HUES64 (cell line): ENCODE results near the gene COLEC12.

ENCODE experiments used
- H3K27ac ChIP-seq: 2 replicates; pipeline ENCODE4 v1.7.0; 2013; ENCODE audit warnings: low read depth, low read length, inconsistent platforms
- H3K27me3 ChIP-seq: 2 replicates; pipeline ENCODE4 v1.6.1; 2013; ENCODE audit warnings: mild to moderate bottlenecking, low read length; ENCODE audit not compliant: insufficient read depth
- H3K36me3 ChIP-seq: 2 replicates; pipeline ENCODE4 v1.6.1; 2013; ENCODE audit warnings: mild to moderate bottlenecking, low read length; ENCODE audit not compliant: insufficient read depth
- H3K4me1 ChIP-seq: 2 replicates; pipeline ENCODE4 v1.6.1; 2013; ENCODE audit warnings: mild to moderate bottlenecking, low read length, moderate library complexity; ENCODE audit not compliant: insufficient read depth
- H3K4me3 ChIP-seq: 2 replicates; pipeline ENCODE4 v1.5.1; 2013; ENCODE audit warnings: mild to moderate bottlenecking, low read length, moderate library complexity
- H3K9ac ChIP-seq: 2 replicates; pipeline ENCODE4 v1.6.1; 2013; ENCODE audit warnings: mild to moderate bottlenecking, low read depth, low read length
- H3K9me3 ChIP-seq: 2 replicates; pipeline ENCODE4 v1.6.1; 2013; ENCODE audit warnings: low read depth, low read length; ENCODE audit not compliant: insufficient read depth
- WGBS: fragments of 150-250, 120-280 bp; methylation state at CpG from one replicate; pipeline ENCODE4 v1.1.7; 2013; ENCODE audit warnings: missing lambda C conversion rate; 5-methylcytosine and 5-hydroxymethylcytosine counted together

COLEC12 gene

DNA sequence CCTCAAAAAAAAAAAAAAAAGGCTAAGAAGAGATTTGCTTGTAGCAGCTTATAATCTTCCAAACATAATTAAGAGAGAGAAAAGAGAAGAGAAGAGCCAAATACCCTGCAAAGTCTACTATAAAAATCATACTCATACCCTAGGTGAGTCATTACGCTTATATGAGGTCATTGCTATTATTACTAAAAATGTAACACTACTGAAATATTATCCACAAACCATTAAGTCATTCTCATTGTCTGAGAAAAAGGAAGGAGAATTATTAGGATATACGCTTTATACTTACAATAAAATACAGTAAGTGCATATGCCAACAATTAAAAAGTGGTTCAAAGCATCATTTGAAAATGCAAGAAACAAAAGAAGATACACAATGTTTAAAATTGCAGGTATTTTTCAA is 66.5 kb downstream of the COLEC12 start:
- no CpG with 5 or more reads among the region's 2 CpGs for WGBS
- H3K36me3 ChIP-seq: no peaks in the 10 kb centered on the region

DNA sequence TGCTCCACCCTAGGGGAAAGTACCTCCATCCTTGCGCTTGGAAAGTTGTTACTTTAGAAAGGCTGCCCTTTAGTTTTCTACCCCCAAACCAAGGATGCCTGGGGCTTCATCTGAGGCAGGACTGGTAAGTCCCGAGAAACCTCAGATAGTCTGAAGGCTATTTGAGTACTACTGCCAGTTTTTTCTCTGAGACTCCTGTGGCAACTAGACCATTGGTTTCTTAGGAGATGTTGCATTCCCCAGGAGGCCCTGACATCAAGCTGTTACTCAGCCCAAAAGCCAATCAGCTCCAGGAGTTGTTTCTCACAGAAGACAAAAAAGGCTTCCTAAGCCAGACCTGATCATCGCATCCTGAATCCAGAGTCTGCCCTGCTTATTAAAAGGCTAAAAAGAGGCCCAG is 67.2 kb downstream of the COLEC12 start:
- Histone ChIP-seq H3K27me3 (no peaks in the 10 kb centered on the region), H3K4me3 (no peak overlapping the region), H3K27ac (no peak overlapping the region), H3K9ac (no peak overlapping the region), H3K4me1 (no peaks in the 10 kb centered on the region), H3K36me3 (no peaks in the 10 kb centered on the region), H3K9me3 (no peaks in the 10 kb centered on the region)
- 58% methylated on average over 3 of the region's 3 CpGs for WGBS

More for the DNA sequence above, 66.5 kb downstream of the COLEC12 start:
- H3K27ac ChIP-seq: no peak overlapping the region
- H3K4me1 ChIP-seq: no peaks in the 10 kb centered on the region
- H3K4me3 ChIP-seq: no peak overlapping the region
- H3K9ac ChIP-seq: no peak overlapping the region
- H3K27me3 ChIP-seq: no peaks in the 10 kb centered on the region
- H3K9me3 ChIP-seq: no peaks in the 10 kb centered on the region

DNA sequence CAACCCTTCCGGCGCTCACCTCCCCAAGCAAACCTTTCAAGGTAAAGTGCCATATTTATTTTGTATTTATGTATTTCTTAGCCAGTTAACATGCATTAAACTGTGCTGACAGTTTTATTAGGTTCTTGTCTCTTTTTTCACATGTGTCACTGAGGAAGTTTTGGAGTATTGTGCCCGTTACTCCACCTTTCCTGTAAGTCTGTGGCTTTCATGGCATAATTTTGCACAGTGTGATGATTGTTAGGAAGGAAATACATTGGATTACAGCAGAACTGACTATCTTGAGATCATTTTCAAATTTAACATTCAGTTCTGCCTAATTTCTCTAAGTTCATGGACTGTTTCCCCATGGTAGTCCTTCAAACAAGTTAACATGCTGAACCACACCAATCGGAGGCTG is 67.7 kb downstream of the COLEC12 start:
- H3K4me1 ChIP-seq: no peaks in the 10 kb centered on the region
- H3K4me3 ChIP-seq: no peak overlapping the region
- no peaks in the 10 kb centered on the region for H3K9me3 ChIP-seq
- no peaks in the 10 kb centered on the region for H3K36me3 ChIP-seq
- WGBS: 93% methylated on average over 2 of the region's 4 CpGs
- no peak overlapping the region for H3K9ac ChIP-seq
- no peak overlapping the region for H3K27ac ChIP-seq
- H3K27me3 ChIP-seq: no peaks in the 10 kb centered on the region

DNA sequence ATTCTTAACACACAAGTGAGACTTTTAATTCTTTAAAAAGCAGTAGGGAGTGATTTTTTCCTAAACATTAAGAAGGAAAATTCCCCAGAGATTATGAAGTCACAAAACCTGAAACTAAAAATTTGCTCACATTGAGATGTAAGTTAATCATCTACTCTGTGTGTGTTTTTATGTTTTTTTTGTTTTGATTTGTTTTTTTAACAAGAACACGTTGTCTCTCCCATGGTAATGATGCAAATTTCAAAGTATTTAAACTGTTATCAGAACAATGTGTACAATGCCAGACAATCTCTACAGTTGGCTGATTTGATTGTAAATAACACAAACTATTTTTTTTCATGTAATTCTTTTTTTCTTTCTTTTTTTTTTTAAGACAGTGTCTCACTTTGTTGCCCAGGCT is 71.5 kb downstream of the COLEC12 start:
- Histone ChIP-seq H3K27me3 (no peaks in the 10 kb centered on the region), H3K9ac (no peak overlapping the region)

DNA sequence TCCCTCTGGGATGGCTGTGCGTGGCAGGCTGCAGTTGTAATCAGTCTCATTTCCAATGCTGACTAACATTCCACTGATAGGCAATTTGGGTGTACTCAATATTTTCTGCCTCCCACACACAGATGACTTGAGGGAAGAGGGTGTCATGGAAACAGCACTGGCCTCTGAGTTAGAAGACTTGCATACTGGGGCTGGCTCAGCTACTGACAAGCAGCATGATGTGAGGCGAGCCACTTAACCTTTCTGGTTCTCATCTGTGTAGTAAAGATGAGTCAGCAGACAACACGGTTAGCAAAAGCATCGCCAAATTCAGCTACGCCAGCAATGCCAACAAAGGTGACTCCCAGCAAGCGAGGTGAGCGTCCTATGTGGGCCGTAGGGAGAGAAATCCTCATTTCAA is 73.5 kb downstream of the COLEC12 start:
- no peaks in the 10 kb centered on the region for H3K9me3 ChIP-seq
- no peak overlapping the region for H3K27ac ChIP-seq
- H3K4me3 ChIP-seq: no peak overlapping the region
- no peaks in the 10 kb centered on the region for H3K27me3 ChIP-seq
- no peaks in the 10 kb centered on the region for H3K4me1 ChIP-seq
- no peak overlapping the region for H3K9ac ChIP-seq
- H3K36me3 ChIP-seq: no peaks in the 10 kb centered on the region
- 95% methylated on average over 8 of the region's 8 CpGs for WGBS

More for the DNA sequence above, 71.5 kb downstream of the COLEC12 start:
- H3K27ac ChIP-seq: no peak overlapping the region
- no peaks in the 10 kb centered on the region for H3K4me1 ChIP-seq
- 80% methylated on average over 1 of the region's 1 CpG for WGBS
- H3K9me3 ChIP-seq: no peaks in the 10 kb centered on the region
- no peaks in the 10 kb centered on the region for H3K36me3 ChIP-seq
- no peak overlapping the region for H3K4me3 ChIP-seq

DNA sequence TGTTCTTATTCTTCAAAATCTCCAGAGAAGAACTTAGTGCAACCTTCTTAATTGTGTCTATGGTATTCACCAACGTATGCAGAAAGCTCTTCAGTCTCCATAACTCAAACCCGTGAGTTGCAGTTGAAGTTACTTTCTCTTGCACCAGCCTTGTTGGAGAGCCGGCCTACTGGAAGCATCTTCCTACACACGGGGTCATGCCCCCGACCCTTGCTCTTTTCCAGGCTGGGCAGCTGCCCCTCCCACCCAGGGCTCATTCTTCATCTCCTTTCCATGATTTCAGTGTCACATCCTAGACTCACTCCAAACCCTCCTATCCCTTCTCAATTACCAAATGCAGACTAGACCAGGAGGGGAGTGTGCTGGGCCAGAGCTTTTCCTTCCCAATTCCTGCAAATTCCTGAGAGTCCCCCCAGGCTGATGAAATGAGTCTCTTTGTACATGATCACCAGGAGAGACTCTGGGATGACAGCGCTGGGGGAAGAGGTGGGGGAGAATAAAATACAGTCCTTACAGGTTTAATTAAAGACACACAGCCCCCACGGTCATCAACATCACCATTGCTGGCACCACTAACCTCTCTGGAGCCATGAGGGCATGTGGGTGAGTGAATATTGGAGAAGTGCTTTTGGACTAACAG is 75.3 kb downstream of the COLEC12 start:
- Histone ChIP-seq H3K4me3 (no peak overlapping the region), H3K9me3 (no peaks in the 10 kb centered on the region), H3K27me3 (no peaks in the 10 kb centered on the region), H3K27ac (no peak overlapping the region), H3K36me3 (no peaks in the 10 kb centered on the region), H3K9ac (no peak overlapping the region), H3K4me1 (peaks cover 14% of the 10 kb centered on the region; the same call in 1 of the 2 replicates)
- WGBS: 94% methylated on average over 6 of the region's 7 CpGs

DNA sequence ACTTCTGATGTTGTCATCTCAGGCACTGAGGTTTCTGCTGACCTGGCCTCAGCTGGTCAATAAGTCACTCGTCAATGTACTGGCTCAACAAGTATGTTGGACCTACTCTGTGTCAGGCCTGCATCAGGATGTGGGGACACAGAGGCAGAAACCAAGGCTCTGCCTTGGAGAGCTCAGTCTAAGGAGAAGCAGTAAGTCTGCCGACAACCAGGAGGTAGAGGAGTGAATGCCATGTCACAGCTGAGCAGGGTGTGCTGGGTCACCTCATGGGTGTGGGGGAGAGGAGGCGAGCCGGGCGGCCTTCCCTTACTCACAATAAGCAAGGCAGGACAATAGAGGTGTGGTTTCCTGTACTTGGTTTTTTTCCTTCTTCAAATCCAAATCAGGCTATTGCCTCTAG is 75.8 kb downstream of the COLEC12 start:
- H3K27ac ChIP-seq: no peak overlapping the region
- no peak overlapping the region for H3K9ac ChIP-seq
- H3K9me3 ChIP-seq: no peaks in the 10 kb centered on the region
- peaks cover 16% of the 10 kb centered on the region; the same call in 1 of the 2 replicates for H3K4me1 ChIP-seq
- no peak overlapping the region for H3K4me3 ChIP-seq
- WGBS: 87% methylated on average over 4 of the region's 5 CpGs
- H3K27me3 ChIP-seq: no peaks in the 10 kb centered on the region
- H3K36me3 ChIP-seq: no peaks in the 10 kb centered on the region

DNA sequence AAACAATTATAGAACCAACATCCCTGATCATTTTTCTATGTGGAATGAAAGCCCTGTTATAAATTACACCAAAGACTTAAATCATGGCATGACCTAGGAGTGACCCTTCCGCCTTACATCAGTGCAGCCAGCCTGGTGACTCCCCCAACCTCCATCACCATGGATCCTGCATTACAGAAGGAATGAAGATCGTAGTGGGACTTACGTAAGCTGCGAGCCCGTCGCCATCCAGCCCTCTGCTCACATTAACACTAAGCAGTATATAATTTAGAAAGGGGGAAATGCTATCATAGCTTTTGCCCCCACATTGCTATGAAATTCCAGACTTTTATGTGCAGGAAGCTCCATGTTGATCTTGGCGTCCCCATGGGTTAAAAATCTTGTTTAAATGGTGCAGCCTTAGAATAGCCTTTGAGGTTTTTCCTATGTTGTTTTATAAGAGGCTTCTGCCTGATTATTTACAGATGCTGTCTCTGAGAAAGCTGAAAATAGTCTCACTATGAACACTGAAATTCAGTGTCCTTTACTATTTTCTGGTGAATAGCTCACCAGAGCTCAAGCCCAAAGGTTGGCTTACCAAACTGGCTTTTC is 76.3 kb downstream of the COLEC12 start:
- 95% methylated on average over 4 of the region's 7 CpGs for WGBS
- peaks cover 16% of the 10 kb centered on the region; the same call in 1 of the 2 replicates for H3K4me1 ChIP-seq
- no peaks in the 10 kb centered on the region for H3K27me3 ChIP-seq
- H3K9ac ChIP-seq: no peak overlapping the region
- H3K4me3 ChIP-seq: no peak overlapping the region
- no peaks in the 10 kb centered on the region for H3K9me3 ChIP-seq
- no peaks in the 10 kb centered on the region for H3K36me3 ChIP-seq
- H3K27ac ChIP-seq: no peak overlapping the region

DNA sequence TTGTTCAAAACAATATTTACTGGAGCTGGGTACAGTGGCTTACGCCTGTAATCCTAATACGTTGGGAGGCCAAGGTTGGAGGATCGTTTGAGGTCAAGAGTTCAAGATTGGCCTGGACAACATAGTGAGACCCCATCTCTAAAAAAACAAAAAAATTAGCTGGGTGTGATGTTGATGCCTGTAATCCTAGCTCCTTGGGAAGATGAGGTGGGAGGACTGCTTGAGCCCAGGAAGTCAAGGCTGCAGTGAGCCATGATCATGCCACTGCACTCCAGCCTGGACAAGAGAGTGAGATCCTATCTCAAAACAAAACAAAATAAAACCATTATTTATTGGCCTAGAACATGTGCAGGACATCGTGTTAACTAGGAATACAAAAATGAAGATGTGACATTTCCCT is 77.5 kb downstream of the COLEC12 start:
- Histone ChIP-seq H3K27me3 (no peaks in the 10 kb centered on the region), H3K4me3 (no peak overlapping the region), H3K9me3 (no peaks in the 10 kb centered on the region), H3K36me3 (no peaks in the 10 kb centered on the region), H3K4me1 (peaks cover 16% of the 10 kb centered on the region; the same call in 1 of the 2 replicates), H3K27ac (no peak overlapping the region), H3K9ac (no peak overlapping the region)
- 69% methylated on average over 4 of the region's 4 CpGs for WGBS

DNA sequence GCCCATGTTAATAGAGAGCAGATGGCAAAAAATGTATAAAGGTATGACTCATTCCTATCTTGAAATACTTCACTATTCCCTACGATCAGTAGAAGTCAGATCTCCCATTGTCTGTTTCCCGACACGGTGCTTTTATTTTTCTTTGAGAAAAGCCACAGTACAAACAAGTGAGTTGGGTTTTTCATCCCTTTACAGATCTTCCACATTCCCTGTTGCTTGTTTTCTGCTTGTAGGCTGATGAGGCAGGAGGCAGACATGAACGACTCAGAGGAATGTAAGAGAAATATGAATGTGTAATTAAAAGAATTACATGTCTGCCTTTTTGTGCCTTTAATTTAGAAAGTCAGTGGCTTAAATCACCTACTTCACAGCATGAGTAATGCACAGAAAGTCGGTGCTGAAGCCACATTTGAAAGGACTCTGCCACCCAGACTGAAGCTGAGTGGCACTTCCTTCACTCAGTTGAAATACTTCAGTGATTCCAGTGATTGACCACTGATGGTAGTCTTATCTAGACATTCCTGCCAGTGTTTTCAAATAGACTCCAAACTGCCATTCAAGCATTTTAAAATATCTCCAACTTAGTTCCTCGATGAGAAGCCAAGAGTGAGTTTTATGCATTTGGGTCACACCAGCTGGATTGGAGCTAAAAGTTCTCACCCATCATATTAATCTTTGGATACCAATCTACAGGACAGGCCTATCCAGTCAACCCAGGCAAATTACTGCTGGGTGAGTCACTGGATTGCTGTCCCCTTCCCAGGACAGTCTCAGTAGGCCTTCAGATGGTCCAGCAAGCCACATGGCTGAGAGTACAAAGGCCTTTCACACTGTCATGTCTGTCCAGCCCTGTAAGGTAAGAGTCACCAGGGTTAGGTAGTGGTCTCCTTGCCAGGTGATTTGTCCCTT is 79.0 kb downstream of the COLEC12 start:
- H3K27me3 ChIP-seq: no peaks in the 10 kb centered on the region
- no peak overlapping the region for H3K4me3 ChIP-seq
- no peak overlapping the region for H3K27ac ChIP-seq
- H3K36me3 ChIP-seq: no peaks in the 10 kb centered on the region
- H3K9ac ChIP-seq: no peak overlapping the region
- WGBS: 71% methylated on average over 6 of the region's 6 CpGs
- no peaks in the 10 kb centered on the region for H3K9me3 ChIP-seq
- peaks cover 16% of the 10 kb centered on the region; the same call in 1 of the 2 replicates for H3K4me1 ChIP-seq

DNA sequence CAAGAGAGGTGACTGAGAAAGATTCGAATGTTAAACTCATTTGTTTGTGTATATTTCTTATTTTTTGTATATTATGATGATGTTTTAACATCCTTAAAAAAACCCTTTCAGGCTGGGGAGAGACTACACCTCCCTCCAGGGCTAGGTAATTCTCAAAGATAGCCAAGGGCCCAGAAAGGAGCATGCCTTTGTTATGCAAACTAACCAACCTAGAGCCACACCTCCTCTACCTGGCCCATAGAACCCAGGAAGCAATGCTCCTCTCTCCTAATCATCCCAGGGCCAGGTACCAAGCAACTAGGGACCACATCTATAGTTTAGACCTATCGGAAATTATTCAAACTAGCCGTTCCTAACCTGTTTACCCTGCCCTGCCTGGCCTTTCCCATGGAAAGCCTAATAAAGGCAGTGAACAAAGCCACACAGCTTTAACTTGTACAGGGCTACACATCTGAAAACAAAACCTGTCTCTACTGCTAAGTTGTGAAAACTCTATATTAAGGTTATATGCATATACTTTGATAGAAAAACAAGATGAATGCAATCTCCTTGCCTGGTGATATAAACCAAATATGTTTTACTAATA is 79.7 kb downstream of the COLEC12 start:
- no peak overlapping the region for H3K9ac ChIP-seq
- no peaks in the 10 kb centered on the region for H3K27me3 ChIP-seq
- no peaks in the 10 kb centered on the region for H3K36me3 ChIP-seq
- H3K4me3 ChIP-seq: no peak overlapping the region
- H3K27ac ChIP-seq: no peak overlapping the region
- H3K9me3 ChIP-seq: no peaks in the 10 kb centered on the region
- peaks cover 21% of the 10 kb centered on the region; the same call in 1 of the 2 replicates for H3K4me1 ChIP-seq
- WGBS: 87% methylated on average over 3 of the region's 3 CpGs
